Activated CD4-positive, alpha-beta T cell treated with anti-CD3 and anti-CD28 coated beads, Interleukin-2, amount 50 U/mL, for 16 hours (primary cell): Measurements from ENCODE around the gene ANKRD34C.
A peak's percentile ranks its signal among the peaks of the same experiment; 100 is the strongest.
"Not testable (repeated sequence)": the region's sequence is repeated elsewhere in the genome, so short reads cannot be mapped to it uniquely, and the experiment has no call there.

Experiments
- DNase-seq: peaks from one replicate; pipeline ENCODE4 v3.0.0-alpha.2; 2020

Gene ANKRD34C

DNA sequence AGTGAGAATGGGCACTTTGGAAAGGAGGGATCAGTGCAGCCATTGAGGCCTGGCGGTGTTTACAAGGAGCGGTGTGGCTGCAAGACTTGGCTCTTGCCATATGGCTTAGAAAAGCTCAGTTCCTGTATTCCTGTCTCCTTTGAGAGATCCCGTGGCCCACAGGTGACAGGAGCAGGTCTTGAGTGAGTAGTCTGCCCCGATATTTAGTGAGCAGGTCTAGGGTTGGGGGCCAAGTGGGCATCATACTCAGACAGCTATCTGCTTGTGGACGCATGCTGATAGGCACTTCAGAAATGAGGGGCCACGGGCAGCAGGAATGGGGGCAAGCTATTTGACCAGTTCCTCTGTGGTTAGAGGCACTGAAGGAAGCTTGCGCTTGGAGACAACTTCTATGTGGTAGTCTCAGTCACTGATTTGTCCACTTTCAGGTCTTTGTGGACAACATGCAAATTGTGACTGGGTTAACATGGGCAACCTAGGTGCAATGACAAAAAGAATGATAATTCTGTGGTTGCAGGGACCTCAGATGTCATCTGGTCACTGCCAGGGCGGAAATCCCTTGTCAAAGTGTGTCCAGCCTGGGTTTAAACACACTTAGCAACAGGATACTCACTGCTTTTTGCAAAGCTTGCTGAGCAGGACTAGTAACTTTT lies 29.5 kb downstream of the ANKRD34C start:
- DNase-seq = peak; percentile 3

DNA sequence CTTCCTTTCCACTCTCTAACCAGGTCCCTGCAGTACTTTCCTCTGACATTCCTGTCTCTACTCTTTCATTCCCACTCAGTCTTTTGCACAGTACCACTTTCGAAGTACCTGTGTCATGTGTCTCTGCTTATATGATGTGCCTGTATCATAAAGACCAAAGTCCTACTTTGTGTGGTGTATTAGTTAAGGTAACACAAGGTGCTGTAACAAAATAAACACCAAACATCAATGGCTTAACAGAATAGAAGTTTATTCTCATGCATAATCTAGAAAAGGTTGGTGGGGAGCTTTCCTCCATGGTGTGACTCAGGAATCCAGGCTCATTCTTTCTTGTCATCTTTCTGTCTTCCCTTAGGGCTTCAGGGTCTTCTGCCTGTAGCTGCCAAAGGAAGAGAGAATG lies 31.7 kb downstream of the ANKRD34C start:
- DNase-seq = no peak

DNA sequence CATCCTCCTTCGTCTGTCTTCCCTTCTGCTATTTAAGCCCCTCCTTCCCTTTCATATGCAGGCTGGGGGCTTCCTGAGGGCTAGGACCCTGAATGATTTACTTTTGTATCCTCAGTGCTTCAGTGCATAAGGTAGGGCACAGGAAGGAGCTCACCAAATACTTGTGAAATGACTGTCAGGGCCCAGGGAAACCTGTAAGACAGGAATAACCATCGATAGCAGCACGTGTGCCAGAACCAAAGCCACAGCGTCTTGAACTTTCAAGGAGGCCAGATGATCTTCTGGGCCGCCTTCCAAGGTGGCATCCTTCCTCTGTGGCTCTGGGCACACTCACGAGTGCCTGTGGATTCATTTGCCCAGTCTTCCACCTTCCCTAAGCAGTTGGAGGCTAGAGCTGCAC lies 32.3 kb downstream of the ANKRD34C start:
- no peak for DNase-seq

DNA sequence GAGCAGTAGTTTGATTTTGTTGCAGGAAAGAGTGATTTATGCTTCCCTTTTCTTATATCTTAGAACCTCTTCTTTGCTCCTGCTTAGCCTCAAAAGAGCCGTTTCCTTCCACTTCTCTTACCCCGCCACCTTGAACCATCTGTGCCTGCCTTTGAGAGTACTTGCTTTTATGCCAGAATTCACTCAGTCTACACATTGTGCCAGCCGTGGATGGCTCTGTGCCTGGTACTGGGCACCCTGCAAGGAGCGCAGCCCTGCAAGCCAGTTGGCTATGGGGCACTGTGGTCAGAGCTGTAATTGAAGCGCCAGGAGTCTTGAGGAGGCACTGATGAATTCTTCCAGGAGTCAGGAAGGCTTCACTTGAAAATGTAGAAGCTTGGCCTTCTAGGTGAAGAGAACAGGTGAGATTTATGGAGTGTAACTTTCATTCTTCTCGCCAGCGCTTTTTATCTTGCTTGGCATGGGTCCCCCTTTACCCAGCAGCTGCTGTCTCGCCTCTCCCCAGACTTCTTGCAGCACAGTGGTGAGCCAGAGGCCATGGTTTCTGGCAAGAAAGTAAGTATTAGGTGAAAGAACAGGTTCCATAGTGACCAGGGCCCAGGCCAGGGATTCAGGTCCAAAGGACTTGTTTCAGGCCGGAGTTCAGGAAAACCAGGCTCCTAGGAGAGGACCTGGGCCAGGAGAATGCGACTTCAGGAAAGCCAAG lies 33.3 kb downstream of the ANKRD34C start:
- no peak for DNase-seq

DNA sequence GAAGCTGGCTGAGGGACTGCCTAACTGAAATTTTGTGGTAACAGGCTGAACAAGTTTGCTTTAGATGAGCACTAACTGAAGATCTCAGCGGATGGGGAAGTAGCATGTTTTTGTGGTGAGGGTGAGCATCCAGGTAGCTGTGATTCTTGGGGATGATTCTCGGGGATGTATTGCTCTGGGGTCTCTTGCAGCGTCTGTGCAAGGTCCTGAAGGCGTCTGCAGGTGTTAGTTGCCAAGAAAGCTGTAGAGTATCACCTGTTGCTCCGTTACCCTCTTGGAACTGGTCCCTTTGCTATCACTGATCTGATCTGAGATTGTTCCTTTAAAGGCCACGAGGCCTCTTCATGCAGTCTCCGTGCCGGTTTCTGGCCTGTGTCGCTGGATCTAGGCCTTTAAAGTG lies 34.3 kb downstream of the ANKRD34C start:
- no peak for DNase-seq

DNA sequence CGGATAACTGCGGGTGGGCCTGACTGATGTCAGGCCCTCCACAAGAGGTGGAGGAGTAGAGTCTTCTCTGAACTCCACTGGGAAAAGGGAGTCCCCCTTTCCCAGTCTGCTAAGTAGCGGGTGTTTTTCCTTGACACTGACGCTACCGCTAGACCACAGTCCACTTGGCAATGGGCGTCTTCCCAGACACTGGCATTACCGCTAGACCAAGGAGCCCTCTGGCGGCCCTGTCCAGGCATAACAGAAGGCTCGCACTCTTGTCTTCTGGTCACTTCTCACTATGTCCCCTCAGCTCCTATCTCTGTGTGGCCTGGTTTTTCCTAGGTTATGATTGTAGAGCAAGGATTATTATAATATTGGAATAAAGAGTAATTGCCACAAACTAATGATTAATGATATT lies 37.5 kb downstream of the ANKRD34C start:
- not testable (repeated sequence) for DNase-seq

DNA sequence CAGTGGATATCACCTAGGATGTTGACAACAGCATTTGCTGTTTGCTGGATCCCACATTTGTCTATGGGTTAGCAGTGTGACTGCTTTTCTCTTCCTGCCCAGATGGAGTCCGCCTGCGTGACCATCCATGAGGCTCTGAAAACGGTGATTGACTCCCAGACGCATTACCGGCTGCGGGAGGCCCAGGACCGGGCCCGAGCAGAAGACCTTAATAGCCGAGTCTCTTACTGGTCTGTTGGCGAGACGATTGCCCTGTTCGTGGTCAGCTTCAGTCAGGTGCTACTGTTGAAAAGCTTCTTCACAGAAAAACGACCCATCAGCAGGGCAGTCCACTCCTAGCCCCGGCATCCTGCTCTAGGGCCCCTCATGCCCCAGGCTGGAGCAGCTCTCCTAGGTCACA lies 39.4 kb downstream of the ANKRD34C start:
- DNase-seq = no peak

DNA sequence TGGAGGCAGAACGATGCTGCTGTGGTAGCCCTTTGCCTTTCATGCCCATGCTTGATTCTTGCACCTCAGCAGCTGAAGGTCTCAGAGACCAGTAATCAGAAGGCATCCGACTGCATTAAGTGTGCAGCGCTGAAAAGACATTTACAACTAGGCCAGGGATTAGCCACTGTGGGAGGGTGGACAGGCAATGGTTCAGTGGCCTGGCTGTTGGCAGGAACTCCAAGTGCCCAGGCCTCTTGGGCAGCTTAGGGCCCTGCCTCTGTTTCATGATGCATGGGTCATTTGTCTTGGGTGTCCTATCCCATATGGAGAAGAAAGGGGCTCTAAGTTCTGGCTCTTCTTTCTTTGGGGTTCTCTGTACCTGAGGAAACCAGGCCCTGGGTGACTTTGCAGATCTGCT lies 39.8 kb downstream of the ANKRD34C start:
- no peak for DNase-seq

DNA sequence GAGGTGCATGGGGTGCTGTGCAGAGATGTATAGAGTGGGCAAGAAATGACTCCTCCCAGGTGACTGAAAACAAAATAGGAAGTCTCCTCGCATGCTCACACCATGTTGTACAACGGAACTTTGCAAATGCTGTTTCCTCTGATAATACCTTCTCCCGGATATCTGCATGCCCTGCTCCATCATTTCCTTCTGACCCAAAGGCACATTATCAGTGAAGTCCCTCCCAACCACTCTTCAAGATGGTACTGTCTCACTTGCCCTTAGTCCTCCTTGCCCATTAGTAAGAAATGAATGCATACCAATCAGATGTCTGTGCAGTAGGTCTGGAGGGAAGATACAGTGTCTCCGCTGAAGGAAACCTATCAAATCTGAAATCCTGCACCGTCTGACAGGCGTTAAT lies 40.4 kb downstream of the ANKRD34C start:
- no peak for DNase-seq

DNA sequence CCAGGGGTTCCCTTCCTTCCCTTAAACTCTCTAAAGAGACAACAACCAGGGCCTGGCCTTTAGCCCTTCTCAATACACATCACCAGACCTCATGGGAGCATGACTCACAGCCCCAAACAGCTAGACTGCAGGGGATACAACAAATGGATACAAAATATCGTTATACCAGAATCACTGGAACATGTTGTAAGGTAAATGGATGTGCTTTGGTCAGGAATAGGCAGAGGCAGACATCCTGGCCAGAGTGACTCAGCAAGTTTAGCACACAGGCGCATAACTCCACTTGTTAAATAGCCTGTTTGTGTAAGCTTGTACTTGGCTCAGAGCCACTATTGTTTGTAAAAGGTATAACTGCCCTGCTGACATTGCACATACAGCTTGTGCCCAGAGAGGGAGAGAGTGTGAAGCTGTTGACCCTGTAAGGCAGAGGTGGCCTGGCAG lies 46.7 kb downstream of the ANKRD34C start:
- no peak for DNase-seq
